H1 (cell line): ENCODE data around the gene TESMIN. TPM values are rescaled to one million over a fixed set of nuclear protein-coding genes. Genes with fewer than 3 reads are reported as not detected.

Experiments used
- CTCF ChIA-PET: fragments of 300-600 bp; sonication (Branson Sonifier 250); formaldehyde crosslinking; loops from one replicate; lab custom pipeline; 2021; ENCODE audit not compliant: partially characterized antibody; lab: Charles Lee
- POLR2A ChIA-PET: fragments of 300-600 bp; sonication (Branson Sonifier 250); formaldehyde crosslinking; loops from one replicate; lab custom pipeline; 2021; ENCODE audit warnings: inconsistent platforms; ENCODE audit not compliant: partially characterized antibody; lab: Charles Lee
- DNase-seq, 2 experiments: peaks; one replicate each; pipeline versions ENCODE4 v3.0.0 to v3.0.0-alpha.2; 2010 to 2022; ENCODE audit warnings: low spot score in 2 of 2, low read depth in 1 of 2, mixed read lengths in 1 of 2
- FAIRE-seq: peaks from 2 replicates; lab custom pipeline; 2011; peaks lifted over from hg19 to GRCh38; lab: Jason Lieb, UNC
- H2AFZ ChIP-seq: 2 replicates; pipeline ENCODE4 v1.8.1; 2012; ENCODE audit warnings: low read length, inconsistent platforms
- H2AK5ac ChIP-seq: 2 replicates; pipeline ENCODE4 v1.6.1; 2013; ENCODE audit warnings: low read depth, low read length
- H2BK120ac ChIP-seq: replicated peaks from 2 replicates; pipeline ENCODE3; 2013; ENCODE audit warnings: low read depth, low read length, inconsistent platforms
- H2BK12ac ChIP-seq: 2 replicates; pipeline ENCODE4 v1.6.1; 2013; ENCODE audit warnings: low read depth, low read length
- H2BK15ac ChIP-seq: 2 replicates; pipeline ENCODE4 v1.6.1; 2013; ENCODE audit warnings: low read length
- H2BK20ac ChIP-seq: 2 replicates; pipeline ENCODE4 v1.6.1; 2013; ENCODE audit warnings: low read length
- H2BK5ac ChIP-seq: 2 replicates; pipeline ENCODE4 v1.6.1; 2013; ENCODE audit warnings: low read depth, low read length
- H3K14ac ChIP-seq: 2 replicates; pipeline ENCODE4 v1.6.1; 2013; ENCODE audit warnings: inconsistent platforms; ENCODE audit not compliant: insufficient read length
- H3K18ac ChIP-seq: 2 replicates; pipeline ENCODE4 v1.6.1; 2013; ENCODE audit warnings: low read length; ENCODE audit errors: extremely low read depth
- H3K23ac ChIP-seq: 2 replicates; pipeline ENCODE4 v1.6.1; 2013; ENCODE audit warnings: inconsistent platforms; ENCODE audit not compliant: insufficient read length
- H3K23me2 ChIP-seq: 2 replicates; pipeline ENCODE4 v1.6.1; 2013; ENCODE audit warnings: low read depth, low read length
- H3K27ac ChIP-seq: 2 replicates; pipeline ENCODE4 v1.6.1; 2011; ENCODE audit warnings: low read depth, low read length, inconsistent platforms
- H3K27me3 ChIP-seq, 4 experiments: replicated peaks in 1 of 4; 1 replicate in 1 of 4; 2 replicates in 3 of 4; pipeline versions ENCODE4 v1.6.1 to v1.8.1; 2011 to 2013; ENCODE audit warnings: low read length in 3 of 4, mild to moderate bottlenecking in 3 of 4, inconsistent platforms in 2 of 4, mixed read lengths in 2 of 4, moderate library complexity in 1 of 4; ENCODE audit not compliant: control insufficient read depth in 3 of 4, insufficient read depth in 3 of 4; ENCODE audit errors: extremely low read depth in 1 of 4
- H3K36me3 ChIP-seq, 4 experiments: 2 replicates each; pipeline versions ENCODE4 v1.6.1 to v1.8.1; 2011 to 2013; ENCODE audit warnings: mild to moderate bottlenecking in 4 of 4, low read length in 3 of 4, moderate library complexity in 2 of 4, control low read depth in 1 of 4, inconsistent platforms in 1 of 4; ENCODE audit not compliant: insufficient read depth in 4 of 4, control insufficient read depth in 2 of 4
- H3K4ac ChIP-seq: replicated peaks from 2 replicates; pipeline ENCODE3; 2013; ENCODE audit warnings: low read length, low read depth, mixed read lengths, inconsistent platforms; ENCODE audit not compliant: insufficient read length
- H3K4me1 ChIP-seq, 4 experiments: replicated peaks in 1 of 4; 1 replicate in 1 of 4; 2 replicates in 3 of 4; pipeline versions ENCODE4 v1.6.1 to v1.8.1; 2011 to 2013; ENCODE audit warnings: low read length in 3 of 4, inconsistent platforms in 2 of 4, mixed read lengths in 1 of 4; ENCODE audit not compliant: insufficient read depth in 4 of 4, control insufficient read depth in 3 of 4
- H3K4me2 ChIP-seq, 2 experiments: 2 replicates each; pipeline versions ENCODE4 v1.6.1 to v1.8.1; 2011 to 2013; ENCODE audit warnings: low read depth in 2 of 2, low read length in 2 of 2, control low read depth in 1 of 2, inconsistent platforms in 1 of 2, mild to moderate bottlenecking in 1 of 2; ENCODE audit not compliant: insufficient read depth in 1 of 2
- H3K4me3 ChIP-seq, 4 experiments: fragments of 200-600, 300-600 bp in 1 of 4; sonication (generic), shearing (Covaris generic), sonication (Bioruptor Twin) in 1 of 4; 2 replicates each; pipeline versions ENCODE4 v1.5.1 to v1.8.1; 2011 to 2016; ENCODE audit warnings: low read length in 4 of 4, low read depth in 3 of 4, control low read depth in 2 of 4, inconsistent platforms in 2 of 4, mild to moderate bottlenecking in 2 of 4, mixed read lengths in 1 of 4, moderate library complexity in 1 of 4; ENCODE audit not compliant: insufficient read depth in 2 of 4; ENCODE audit errors: extremely low read depth in 1 of 4
- H3K56ac ChIP-seq: replicated peaks from 2 replicates; pipeline ENCODE3; 2013; ENCODE audit warnings: low read depth, mild to moderate bottlenecking, mixed read lengths, low read length, inconsistent platforms; ENCODE audit not compliant: insufficient read length
- H3K79me1 ChIP-seq: 2 replicates; pipeline ENCODE4 v1.6.1; 2013; ENCODE audit warnings: low read depth, low read length, control low read depth
- H3K79me2 ChIP-seq, 2 experiments: 2 replicates each; pipeline versions ENCODE4 v1.6.1 to v1.8.1; 2012 to 2013; ENCODE audit warnings: low read length in 2 of 2, mild to moderate bottlenecking in 2 of 2, inconsistent platforms in 1 of 2; ENCODE audit not compliant: insufficient read depth in 2 of 2, control insufficient read depth in 1 of 2
- H3K9ac ChIP-seq, 4 experiments: replicated peaks in 1 of 4; 1 replicate in 1 of 4; 2 replicates in 3 of 4; pipeline versions ENCODE4 v1.6.1 to v1.8.1; 2011 to 2013; ENCODE audit warnings: low read depth in 3 of 4, low read length in 3 of 4, control low read depth in 2 of 4, mild to moderate bottlenecking in 2 of 4, moderate library complexity in 2 of 4, inconsistent platforms in 1 of 4; ENCODE audit errors: extremely low read depth in 1 of 4
- H3K9me3 ChIP-seq, 2 experiments: 2 replicates each; pipeline versions ENCODE4 v1.6.1 to v1.8.1; 2012 to 2013; ENCODE audit warnings: mild to moderate bottlenecking in 2 of 2, moderate library complexity in 2 of 2, control low read depth in 1 of 2, inconsistent platforms in 1 of 2, low read depth in 1 of 2, low read length in 1 of 2, mixed read lengths in 1 of 2; ENCODE audit not compliant: insufficient read depth in 2 of 2
- H4K20me1 ChIP-seq, 2 experiments: replicated peaks in 1 of 2; 2 replicates each; pipeline versions ENCODE3 to v1.8.1; 2011 to 2013; ENCODE audit warnings: inconsistent platforms in 2 of 2, low read length in 2 of 2, mild to moderate bottlenecking in 1 of 2; ENCODE audit not compliant: insufficient read depth in 2 of 2, control insufficient read depth in 1 of 2
- H4K5ac ChIP-seq: 2 replicates; pipeline ENCODE4 v1.6.1; 2013; ENCODE audit warnings: low read length, low read depth, mixed read lengths, inconsistent platforms; ENCODE audit not compliant: insufficient read length
- H4K8ac ChIP-seq: 2 replicates; pipeline ENCODE4 v1.8.0; 2013; ENCODE audit warnings: mild to moderate bottlenecking, moderate library complexity, low read length, inconsistent platforms; ENCODE audit not compliant: insufficient read depth; ENCODE audit errors: extremely low read depth
- H4K91ac ChIP-seq: replicated peaks from 2 replicates; pipeline ENCODE3; 2013; ENCODE audit warnings: low read length, mixed read lengths, inconsistent platforms; ENCODE audit not compliant: insufficient read length
- CBX5 ChIP-seq: fragments of 300-800, 300-1000 bp; sonication (generic); IDR thresholded peaks from 2 replicates; pipeline ENCODE4 v1.7.1; 2016; ENCODE audit warnings: antibody characterized with exemption, low read length, low read depth
- CTCF ChIP-seq, 3 experiments: IDR thresholded peaks; 1 replicate in 2 of 3; 2 replicates in 1 of 3; pipeline versions ENCODE4 v1.5.1 to v1.6.1; 2011; ENCODE audit warnings: low read length in 3 of 3, mild to moderate bottlenecking in 3 of 3, inconsistent platforms in 2 of 3, low read depth in 1 of 3, moderate library complexity in 1 of 3; ENCODE audit not compliant: insufficient read depth in 1 of 3; ENCODE audit errors: control extremely low read depth in 1 of 3
- GABPA ChIP-seq: IDR thresholded peaks from 2 replicates; pipeline ENCODE4 v1.6.1; 2011; ENCODE audit warnings: mild to moderate bottlenecking, low read length, moderate library complexity, borderline replicate concordance; ENCODE audit not compliant: insufficient read depth
- PHF8 ChIP-seq: fragments of 200-600 bp; sonication (generic); conservative IDR thresholded peaks from 2 replicates; pipeline ENCODE4 v1.7.1; 2012; ENCODE audit warnings: low read depth, mild to moderate bottlenecking, inconsistent platforms, low read length, moderate library complexity
- RBBP5 ChIP-seq: IDR thresholded peaks from 2 replicates; pipeline ENCODE4 v1.7.1; 2012; ENCODE audit warnings: low read depth, mild to moderate bottlenecking, inconsistent platforms, low read length, moderate library complexity, borderline replicate concordance
- RNF2 ChIP-seq: fragments of 200-900, 300-1000 bp; sonication (generic); IDR thresholded peaks from 2 replicates; pipeline ENCODE4 v1.7.1; 2016; ENCODE audit warnings: borderline replicate concordance, low read depth, mild to moderate bottlenecking, antibody characterized with exemption, low read length; ENCODE audit not compliant: poor library complexity, severe bottlenecking; ENCODE audit errors: missing control alignments
- SIRT6 ChIP-seq: IDR thresholded peaks from one replicate; pipeline ENCODE4 v1.7.1; 2012; ENCODE audit warnings: low read length, inconsistent platforms
- SP1 ChIP-seq: IDR thresholded peaks from 2 replicates; pipeline ENCODE4 v1.6.1; 2011; ENCODE audit warnings: low read depth, low read length
- ZNF274 ChIP-seq: IDR thresholded peaks from 2 replicates; pipeline ENCODE4 v1.7.0; 2012; ENCODE audit warnings: low read length, borderline replicate concordance; ENCODE audit errors: extremely low read depth
- WGBS, 2 experiments: shearing (Covaris generic) in 1 of 2; methylation state at CpG; one replicate each; pipeline versions ENCODE4 v1.1.6 to v1.1.7; 2013 to 2015; ENCODE audit warnings: low lambda C conversion rate in 2 of 2, mixed read lengths in 2 of 2, inconsistent platforms in 1 of 2, low coverage in 1 of 2, missing lambda C conversion rate in 1 of 2; ENCODE audit not compliant: insufficient replicate concordance in 2 of 2, insufficient coverage in 1 of 2, insufficient read length in 1 of 2; ENCODE audit errors: extremely low coverage in 1 of 2, missing lambda C conversion rate in 1 of 2; 5-methylcytosine and 5-hydroxymethylcytosine counted together
- polyA plus RNA-seq, 7 experiments: library from polyadenylated mRNA; depleted of rRNA in 3 of 7; stranded (reverse) in 5 of 7; unstranded in 2 of 7; fragments of >200 nt in 5 of 7; fragments of 200-250 nt in 2 of 7; gene quantifications; 1 replicate in 5 of 7; 2 replicates in 1 of 7; 4 replicates in 1 of 7; pipeline versions ENCODE4 v1.2.1 to v1.2.3, GENCODE V29; 2011 to 2013; ENCODE audit warnings: missing spikeins in 2 of 7, mixed read lengths in 2 of 7
- total RNA-seq: library from RNA; stranded (reverse); fragmentation: NEBNext Ultra II Directional; extraction: Animal tissue kit (Norgen Biotek cat#: 25700); gene quantifications from 2 replicates; pipeline ENCODE4 v1.2.1, GENCODE V29; 2021
- TF ChIP-seq, protein P1 (sequence below): IDR thresholded peaks from 2 replicates; pipeline ENCODE4 v1.6.1; 2012; ENCODE audit warnings: inconsistent platforms

The TESMIN gene
- total and polyA plus RNA-seq, 2 of the 8 experiments (the other 6 are each of a cell fraction or from before 2014, with no cell fraction given): 22.6 to 61.1 TPM

GRCh38 chr11:68687986-68688385 lies 63.3 kb downstream of the TESMIN start:
- no peak overlapping the region for H4K5ac ChIP-seq
- H3K27me3 ChIP-seq: peaks cover 11 to 35% (median 27%) of the 10 kb centered on the region in 4 experiments
- H4K8ac ChIP-seq: no peak overlapping the region; the same call in 1 of the 2 replicates
- no peak overlapping the region for H3K18ac ChIP-seq
- H4K20me1 ChIP-seq: peaks cover 0 to 4% of the 10 kb centered on the region in 2 experiments
- no peak for FAIRE-seq
- H3K23ac ChIP-seq: no peak overlapping the region
- no peak overlapping the region for H2AK5ac ChIP-seq
- H3K36me3 ChIP-seq: peaks cover 0 to 7% (median 2%) of the 10 kb centered on the region in 4 experiments; a peak in 3 of 8 replicates
- H3K27ac ChIP-seq: no peak overlapping the region
- H3K9ac ChIP-seq: no peak overlapping the region
- H3K79me2 ChIP-seq: no peaks in the 10 kb centered on the region
- H3K9me3 ChIP-seq: no peaks in the 10 kb centered on the region
- H3K79me1 ChIP-seq: no peaks in the 10 kb centered on the region
- H3K4me3 ChIP-seq: no peak overlapping the region
- H2BK120ac ChIP-seq: no peak overlapping the region
- H4K91ac ChIP-seq: no peak overlapping the region
- DNase-seq: no peak
- no peak overlapping the region for H2BK15ac ChIP-seq
- ChIA-PET POLR2A (interaction anchor here (1.3 to 5.5 kb wide), 6 partner anchors 10 to 62 kb away, joined by 3 to 17 read pairs (median 4); no protein-coding TSS in a partner anchor), CTCF (interaction anchor here (0.8 to 1.3 kb wide), 3 partner anchors 11 to 30 kb away, joined by 3 read pairs; no protein-coding TSS in a partner anchor)
- H2BK5ac ChIP-seq: no peak overlapping the region
- H3K4me2 ChIP-seq: no peak overlapping the region
- H2AFZ ChIP-seq: no peak overlapping the region
- H3K4ac ChIP-seq: no peak overlapping the region
- no peak overlapping the region for H3K56ac ChIP-seq
- H2BK20ac ChIP-seq: no peak overlapping the region
- no peak overlapping the region for H2BK12ac ChIP-seq
- no peak overlapping the region for H3K14ac ChIP-seq
- 95% methylated on average over 14 of the region's 14 CpGs; no CpG with 5 or more reads in 1 of the 2 experiments for WGBS, 2 experiments
- H3K4me1 ChIP-seq: peaks cover 0 to 16% (median 12%) of the 10 kb centered on the region in 4 experiments; a peak in 6 of 7 replicates
- H3K23me2 ChIP-seq: peaks cover 7% of the 10 kb centered on the region; the same call in 1 of the 2 replicates
- no peak for TF ChIP-seq CTCF (IDR thresholded peaks at IDR 0.05; ENCODE audit: control extremely low read depth in 1 of 3, insufficient read depth in 1 of 3, low read depth in 1 of 3, low read length in 3 of 3)
- TF ChIP-seq SIRT6: no peak
- no peak for TF ChIP-seq PHF8
- TF ChIP-seq RBBP5: no peak
- TF ChIP-seq GABPA: no peak
- TF ChIP-seq SP1: no peak
- TF ChIP-seq RNF2: no peak
- TF ChIP-seq ZNF274: no peak
- TF ChIP-seq, protein P1, sequence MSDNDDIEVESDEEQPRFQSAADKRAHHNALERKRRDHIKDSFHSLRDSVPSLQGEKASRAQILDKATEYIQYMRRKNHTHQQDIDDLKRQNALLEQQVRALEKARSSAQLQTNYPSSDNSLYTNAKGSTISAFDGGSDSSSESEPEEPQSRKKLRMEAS: no peak
- no peak for TF ChIP-seq CBX5
